Right renal cortex interstitium (tissue), 3 donors: Measurements from ENCODE around the gene FIBCD1. TPM values are rescaled to one million over a fixed set of nuclear protein-coding genes. Genes with fewer than 3 reads are reported as not detected.

ENCODE experiments used
- DNase-seq, 3 donors: peaks; one replicate each; pipeline ENCODE4 v3.0.0-alpha.2; 2013; ENCODE audit warnings: low read depth in 3 of 3, low spot score in 2 of 3
- polyA plus RNA-seq, 3 donors: library from polyadenylated mRNA; unstranded; fragments of 120-200 nt; gene quantifications; one replicate each; pipeline ENCODE4 v1.2.1, GENCODE V29; 2013; ENCODE audit not compliant: insufficient read length in 3 of 3

The FIBCD1 gene
- polyA plus RNA-seq, 3 donors: 0.08 to 0.37 (median 0.33) TPM

DNA sequence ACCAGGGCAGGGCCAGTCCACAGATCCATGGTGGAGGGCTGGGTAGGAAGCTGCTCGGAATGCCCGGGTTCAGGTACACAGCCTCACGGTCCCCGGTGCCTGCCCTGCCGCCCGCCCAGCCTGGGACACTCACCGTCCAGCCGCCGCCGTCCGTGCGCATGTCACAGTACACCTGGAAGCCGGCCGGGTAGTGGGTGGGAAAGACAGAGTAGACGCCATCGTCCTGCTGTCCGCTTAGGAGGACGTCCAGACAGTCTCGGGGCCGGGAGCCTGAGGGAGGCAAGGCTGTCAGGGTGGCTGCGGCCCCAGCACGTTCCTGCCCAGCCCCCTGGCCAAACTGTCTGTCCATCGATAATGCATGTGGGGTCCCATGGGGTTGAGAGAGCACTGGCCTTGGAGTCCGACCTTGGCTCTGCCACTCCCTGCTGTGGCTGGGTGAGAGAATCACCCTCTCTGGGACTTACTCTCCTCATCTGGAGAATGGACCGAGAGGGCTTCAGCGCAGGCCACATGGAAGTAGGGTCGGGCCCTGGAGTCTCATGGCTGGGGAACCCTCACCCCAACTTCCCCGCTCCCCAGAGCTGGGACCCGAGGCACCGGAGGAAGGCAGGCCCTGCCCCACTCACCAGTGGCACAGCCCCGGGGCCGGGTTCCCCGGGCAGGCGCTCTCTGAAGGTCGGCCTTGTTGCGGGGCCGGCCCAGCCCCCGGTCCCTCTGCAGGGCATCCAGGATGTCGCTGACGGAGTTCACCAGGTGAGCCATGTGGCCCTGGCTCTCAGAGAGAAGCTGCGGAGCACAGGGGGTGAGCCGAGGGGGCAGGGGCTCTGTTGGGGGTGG lies 15.2 kb downstream of the FIBCD1 start:
- DNase-seq: no peak

DNA sequence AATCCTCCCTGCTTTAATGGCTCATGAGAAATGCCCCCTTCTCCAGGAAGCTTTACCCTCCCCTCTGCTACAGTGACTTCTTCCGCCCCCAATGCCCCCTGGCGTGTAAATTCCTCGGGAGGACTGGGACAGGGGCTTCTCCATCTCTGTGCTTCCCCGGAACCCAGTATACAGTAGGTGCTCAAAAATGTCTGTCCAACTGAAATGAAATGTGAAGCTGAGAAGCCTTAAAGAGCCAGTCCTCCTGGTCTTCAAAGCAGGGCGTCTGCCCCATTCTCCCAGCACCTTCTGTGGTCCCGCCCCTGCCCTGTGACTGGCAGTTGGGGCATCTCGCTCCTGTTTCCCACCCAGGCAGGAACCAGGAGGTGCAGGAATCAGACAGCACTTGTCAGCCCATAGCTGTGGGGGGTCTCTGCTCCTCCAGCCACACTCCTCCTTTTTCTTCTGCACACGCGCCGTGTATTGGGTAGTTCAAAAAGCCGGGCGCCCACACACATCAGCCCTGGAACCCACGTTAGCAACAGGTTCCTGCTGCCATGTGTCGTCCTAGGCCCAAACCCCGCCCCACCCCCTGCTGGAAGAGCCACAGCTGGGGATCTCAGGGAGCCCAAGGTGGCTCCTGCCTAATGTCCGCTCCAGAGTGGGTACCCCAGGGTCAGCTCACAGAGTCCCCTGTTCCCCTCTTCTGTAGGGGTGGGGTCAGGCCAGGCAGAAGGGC lies 16.0 kb downstream of the FIBCD1 start:
- DNase-seq: no peak

DNA sequence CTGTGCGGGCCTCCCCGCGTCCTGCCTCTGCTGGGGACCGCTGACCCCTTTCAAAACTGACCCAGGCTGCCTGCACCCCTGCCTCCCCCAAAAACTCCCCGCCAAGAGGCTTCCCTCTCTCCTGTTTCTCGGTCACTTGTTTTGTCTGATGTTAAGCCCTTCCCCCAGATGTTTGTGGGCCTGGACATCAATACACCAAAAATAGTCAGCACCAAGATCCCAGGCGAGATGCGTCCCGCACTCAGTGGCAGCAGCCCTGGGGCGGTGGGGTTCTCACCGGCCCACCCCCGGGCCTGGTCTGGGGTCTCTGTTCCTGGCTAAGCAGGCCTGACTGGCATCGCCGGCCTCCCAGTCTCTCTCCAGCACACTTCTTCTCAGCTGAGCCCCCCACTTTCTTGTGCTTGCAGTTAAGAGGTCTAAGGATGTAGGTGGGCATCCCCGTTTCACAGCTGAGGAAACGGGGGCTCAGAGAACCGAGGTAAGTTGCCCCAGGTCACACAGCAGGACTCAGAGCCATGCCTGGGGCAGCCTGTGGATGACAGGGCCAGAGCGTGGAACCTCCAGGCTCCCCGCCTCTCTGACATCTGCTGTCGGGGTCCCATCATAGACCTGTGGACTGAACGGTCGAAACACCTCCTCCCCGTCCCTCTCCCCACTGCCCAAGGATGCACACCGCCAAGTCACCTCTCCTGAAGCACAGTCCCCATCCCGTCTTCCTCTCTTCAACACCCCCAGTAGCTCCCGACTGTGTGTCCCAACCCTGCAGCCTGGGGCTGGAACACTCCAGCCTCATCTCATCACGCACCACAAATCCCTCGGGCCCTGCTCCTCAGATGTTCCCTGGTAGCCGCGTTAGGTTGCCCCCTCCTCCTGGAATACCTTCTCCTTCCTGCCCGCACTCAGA lies 16.8 kb downstream of the FIBCD1 start:
- no peak for DNase-seq

DNA sequence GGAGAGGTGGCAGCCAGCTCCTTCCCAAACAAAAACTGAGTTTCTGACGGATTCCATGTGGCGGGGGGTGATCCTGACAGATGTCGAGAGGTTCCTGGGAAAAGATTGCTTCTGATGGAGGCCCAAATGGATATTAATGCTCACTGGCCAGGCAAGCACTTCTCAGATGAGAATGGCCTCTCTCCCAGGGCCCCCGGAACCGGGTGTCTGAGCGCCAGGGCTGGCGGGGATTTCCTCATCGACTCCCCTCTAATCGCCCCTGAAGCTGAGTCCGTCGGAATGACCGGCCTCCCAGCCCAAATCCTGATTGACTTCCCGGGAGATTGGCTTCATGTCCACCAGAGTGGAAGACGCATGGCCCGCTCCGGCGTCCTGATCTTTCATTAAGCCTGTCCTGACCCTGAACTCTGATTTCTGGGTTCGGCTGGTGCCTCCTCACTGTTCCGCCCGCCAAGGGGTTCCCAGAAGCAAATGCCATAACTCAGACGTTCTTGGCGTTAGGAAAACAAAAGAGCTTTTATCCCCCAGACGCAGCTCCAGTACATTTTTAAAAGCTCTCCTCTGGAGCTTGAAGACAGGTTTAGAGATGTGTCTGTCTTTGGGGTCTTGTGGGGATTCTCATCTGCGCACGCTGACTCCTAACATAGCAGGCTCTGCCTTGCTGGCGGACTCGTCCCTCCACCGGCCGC lies 17.6 kb downstream of the FIBCD1 start:
- DNase-seq: no peak

DNA sequence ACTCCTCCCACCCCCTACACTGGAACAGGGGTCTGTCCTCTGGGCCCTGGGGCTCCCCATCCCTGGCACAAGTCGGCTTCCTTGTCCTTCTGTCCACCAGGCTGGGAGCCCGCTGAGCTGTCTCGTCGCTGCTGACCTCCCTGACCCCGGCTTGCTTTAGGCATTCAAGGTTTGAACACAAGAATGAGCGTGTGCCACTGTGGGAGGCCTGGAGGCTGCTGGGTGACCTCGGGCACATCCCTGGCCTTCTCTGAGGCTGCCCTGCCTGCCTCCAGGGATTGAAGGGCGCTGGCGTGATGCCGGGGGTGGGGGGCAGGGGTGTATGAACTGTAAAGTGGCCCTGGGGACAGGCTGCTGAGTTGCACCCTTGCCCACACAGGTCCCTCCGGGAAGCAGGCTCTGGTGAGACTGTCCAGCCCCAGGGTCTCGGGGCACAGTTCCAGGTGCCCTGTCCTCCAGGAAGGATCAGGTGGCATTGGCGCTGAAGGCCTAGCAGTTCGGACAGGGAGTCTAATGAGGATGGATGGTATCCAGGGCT lies 18.2 kb downstream of the FIBCD1 start:
- DNase-seq: no peak

DNA sequence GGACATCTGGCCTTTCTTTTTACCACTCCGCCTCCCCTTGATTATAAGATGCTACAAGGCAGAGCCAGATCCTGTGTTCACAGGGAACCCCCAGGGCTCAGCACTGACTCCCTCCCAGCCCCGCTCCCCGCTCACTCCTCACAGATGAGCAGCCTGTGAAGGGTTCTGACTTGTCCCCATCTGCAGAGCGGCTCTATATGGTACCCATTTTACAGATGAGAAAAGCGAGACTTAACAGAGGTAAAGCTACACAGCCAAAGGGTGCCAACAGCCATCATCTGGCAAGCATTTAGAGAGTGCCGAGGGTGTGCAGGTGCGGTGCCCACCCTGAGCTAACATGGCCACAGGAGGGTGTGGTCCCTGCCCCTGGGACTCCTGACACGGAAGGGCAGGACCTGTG lies 18.8 kb downstream of the FIBCD1 start:
- DNase-seq: no peak

DNA sequence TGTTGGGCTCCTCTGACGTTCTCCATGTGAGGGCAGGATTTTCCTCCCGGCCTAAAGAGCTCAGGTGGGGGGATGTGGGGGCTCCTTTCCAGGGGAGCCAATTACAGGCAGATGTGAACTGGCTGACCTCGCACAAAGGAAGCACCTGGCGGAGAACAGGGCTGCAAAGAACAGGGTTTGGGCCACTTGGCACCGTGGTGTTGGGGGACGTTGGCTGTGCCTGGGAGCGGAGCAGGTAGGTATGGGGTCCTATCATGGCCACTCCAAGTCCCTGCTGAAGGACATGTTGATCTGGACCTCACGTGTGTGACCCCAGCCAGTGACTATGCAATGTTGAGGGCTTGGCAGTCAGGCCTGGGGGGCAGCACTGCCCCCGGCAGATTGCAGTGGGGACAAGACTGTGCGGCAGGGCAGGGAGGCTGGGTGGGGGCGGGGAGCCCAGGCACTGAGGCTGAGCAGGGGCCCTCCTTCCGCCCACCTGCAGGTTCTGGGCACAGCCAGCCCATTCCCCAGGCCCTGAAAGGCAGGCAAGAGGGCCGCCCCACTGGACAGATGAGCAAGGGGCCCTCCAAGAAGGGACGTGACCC lies 19.4 kb downstream of the FIBCD1 start:
- no peak for DNase-seq

DNA sequence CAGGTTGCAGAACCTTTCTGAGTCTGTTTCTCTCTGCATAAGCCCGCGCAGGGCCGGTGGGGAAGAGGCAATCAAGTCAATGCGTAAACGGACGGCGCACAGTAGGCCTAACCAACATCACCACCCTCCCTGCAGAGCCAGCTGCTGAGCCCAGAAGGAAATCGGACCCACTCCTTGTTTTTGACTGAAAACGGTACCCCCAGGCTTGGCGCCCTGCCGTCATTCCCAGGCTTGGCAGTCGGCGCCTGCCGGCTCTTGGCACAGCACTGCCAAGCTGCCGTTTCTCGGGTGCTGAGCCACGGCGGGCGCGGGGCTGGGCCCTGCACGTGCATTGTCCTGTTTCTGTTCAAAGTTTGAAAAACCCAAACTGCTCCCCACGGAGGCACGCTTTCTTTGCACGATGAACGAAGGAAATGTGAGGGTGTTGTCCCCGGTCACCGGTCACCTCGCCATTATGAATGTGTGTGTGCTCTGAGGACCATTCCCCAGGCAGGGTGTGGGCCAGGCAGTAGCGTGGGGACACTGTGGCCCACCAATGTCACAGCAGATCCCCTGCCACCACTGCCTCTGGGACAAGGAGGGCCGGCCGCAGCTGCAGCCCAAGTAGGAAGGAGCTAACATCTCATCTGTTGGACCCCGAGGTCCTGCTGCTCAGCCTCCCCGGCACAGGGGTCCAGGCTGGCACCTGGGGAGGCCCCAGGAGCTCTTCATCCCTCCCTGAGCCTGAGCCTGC lies 20.1 kb downstream of the FIBCD1 start:
- no peak for DNase-seq

DNA sequence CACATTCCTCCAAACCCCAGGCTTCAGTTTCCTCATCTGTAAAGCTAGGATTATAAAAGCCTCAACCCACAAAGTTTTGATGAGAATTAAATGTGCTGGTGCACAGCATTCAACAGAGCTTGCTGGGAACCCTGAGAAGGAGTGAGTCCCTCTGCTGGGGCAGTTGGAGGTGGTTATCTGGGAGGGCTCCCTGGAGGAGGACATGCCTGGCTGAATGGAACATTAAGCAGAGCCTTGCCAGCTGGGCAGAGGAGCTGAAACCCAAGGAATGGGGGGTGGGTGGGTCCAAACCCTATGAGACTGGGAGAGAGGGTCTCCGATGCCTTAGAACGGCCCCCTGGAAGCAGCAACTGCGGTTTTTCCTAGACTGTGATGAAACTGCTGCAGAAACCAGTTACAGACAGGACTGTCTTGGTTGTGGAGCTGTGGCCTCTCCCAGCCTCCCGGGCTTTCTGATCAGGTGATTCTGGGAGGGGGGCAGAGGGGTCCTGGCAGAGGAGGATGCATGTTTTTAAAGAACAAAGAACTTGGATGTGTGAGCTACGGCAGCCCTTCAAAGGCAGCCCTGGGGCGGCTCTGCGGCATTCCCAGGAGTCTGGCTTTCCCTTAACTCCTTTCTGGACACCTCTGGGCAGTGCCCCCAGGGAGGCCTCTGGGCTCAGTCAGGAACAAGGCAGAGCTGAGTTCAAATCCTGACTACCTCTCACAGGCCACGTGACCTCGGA lies 20.8 kb downstream of the FIBCD1 start:
- no peak for DNase-seq

DNA sequence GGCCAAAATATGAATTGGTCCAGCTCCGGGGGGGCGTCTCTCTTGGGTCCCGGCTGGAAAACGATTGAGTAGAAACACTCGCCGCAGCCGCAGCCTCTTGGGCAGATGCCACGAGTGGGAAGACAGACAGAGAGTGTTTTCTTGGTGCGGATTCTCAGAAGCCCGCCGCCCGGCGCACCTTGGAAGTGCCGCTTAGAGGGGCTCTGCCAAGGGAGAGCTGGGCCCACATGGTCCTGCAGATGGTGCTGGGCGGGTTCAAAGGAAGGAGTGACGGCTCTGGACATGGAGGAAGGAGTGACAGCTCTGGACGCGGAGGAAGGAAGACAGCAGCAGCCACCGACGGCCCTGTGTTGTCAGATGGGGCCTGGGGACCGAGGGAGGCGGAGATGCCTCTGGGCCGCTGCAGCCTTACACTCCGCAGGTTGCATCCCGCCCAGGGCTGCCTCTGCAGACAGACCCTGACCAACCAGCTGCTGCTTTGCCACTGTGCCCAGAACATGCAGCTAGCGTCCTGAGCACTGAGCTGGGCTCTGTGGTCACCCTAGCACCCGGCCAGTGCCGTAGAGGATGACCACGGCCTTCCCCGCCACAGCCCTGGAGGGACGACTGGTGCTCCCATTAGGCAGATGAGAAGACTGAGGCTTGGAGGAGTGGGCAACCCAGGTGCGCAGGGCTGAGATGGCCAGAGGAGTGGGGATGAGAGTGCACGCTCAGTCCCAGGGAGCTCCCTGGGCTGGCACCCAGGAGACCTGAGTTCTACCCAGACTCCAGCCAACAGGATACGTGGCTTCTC lies 21.7 kb downstream of the FIBCD1 start:
- no peak for DNase-seq

DNA sequence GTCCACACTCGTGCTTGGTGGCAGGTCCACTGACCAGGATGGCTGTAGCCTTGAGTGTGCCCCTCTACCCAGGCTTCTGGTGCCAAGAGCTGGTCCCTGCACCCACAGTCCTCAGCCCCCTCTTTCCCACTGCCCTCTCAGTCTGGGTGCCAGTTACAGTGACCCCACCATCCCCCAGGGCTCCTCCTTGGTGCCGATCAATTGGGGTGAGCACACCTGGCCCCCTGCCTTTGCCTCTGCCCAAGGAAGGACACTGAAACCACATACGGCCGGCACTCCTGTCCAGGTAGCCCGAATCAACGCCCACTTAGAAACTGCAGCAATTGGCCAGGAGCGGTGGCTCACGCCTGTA lies 24.0 kb downstream of the FIBCD1 start:
- DNase-seq: no peak

DNA sequence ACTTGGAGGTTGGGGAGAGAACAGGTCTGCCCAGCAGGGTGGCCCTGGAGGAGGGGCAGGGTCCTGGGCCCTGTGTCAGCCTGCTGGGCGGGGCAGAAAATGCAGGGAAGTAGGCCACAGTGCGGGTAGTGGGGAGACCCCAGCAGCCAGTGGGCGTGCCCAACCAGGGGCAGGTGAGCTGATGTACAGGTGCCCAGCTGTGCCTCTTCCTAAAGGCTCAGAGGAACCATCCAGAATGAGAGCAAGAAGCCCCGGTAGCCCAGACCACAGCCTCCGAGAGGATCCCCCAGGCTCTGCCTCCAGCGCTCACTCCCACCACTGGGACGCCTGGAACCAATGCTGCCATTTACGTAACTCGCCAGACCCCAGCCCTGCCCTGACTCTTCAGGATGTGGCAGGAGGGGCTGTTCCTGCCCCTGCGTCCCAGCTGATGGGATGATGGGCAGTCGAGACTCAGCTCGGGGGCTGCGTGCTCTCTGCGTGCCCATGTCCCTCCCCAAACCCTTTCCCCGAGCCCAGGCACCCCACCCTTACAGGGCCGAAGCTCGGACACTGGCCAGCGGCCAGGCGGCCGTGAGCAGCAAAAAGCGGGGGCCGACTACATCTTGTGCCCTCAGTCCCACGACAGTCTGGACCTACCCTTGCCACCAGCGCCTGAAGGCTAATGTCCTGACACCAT lies 24.5 kb downstream of the FIBCD1 start:
- no peak for DNase-seq

DNA sequence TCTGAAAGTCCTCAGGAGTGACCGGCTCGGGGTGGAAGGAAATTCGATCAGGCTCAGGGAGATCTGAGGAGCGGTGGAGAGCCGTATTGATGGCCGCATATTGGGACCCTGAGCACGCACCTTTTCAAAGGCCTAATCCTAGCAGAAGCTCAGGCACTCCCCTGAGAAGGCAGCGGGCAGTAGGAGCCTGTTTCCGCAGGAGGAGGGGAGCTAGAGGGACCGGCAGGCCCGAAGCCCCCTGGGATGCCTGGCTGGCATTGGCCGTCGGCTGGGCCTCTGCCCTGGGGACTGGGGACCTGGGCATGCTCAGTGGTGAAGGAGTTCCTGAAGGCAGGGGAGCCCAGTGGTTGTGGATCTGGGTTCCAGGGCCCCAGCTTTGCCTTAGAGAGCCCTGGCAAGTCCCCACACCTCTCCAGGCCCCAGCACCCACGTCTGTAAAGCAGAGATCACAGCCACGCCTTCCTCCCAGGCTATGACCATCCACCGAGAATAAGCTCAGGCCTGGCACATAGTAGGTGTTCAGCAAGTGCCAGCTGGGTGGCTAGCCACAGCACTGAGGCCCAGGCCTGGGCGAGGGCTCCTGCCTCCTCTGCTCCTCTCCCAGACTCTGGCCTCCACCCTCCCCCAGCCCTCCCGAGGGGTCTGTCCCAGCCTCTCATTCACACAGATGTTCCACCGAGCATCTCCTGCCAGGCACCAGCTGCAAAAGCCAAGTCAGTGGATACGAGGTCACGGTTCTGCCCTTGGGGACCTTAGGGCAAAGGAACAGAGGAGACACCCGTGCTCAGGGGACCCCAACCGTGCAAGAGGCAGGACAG lies 25.2 kb downstream of the FIBCD1 start:
- DNase-seq: no peak

DNA sequence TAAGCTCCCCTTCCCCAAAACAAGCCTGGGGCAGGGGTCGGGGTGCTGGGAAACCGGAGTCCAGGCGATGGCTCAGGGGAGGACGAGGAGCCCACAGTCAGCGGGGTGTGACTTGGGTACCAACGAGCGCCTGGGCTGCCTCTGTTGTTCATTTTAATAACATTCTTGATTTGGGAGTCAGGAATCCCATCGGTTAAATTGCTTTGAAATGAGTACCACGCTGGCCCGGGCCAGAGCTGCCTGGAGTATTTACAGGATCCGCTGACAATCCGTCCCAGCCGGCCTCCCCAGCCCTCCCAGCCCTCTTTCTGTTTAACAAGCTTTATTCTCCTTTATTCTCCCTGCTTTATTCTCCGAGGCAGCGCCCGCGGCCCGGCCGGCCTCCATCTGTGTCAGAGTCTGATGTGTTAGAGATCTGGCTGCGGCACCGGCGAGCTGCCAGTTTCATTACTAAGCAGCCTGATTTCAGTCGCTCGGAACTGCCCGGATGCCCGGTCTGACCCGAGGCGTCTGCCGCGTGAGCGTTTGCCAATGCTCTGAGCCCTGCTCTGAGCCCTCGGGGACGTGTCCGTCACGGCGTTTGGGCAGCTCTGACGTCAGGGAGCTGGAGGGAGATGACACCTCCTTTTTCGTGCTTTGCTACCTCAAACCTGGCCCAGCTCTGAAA lies 26.0 kb downstream of the FIBCD1 start:
- peak in 1 of 3 donors; percentile 67 for DNase-seq

DNA sequence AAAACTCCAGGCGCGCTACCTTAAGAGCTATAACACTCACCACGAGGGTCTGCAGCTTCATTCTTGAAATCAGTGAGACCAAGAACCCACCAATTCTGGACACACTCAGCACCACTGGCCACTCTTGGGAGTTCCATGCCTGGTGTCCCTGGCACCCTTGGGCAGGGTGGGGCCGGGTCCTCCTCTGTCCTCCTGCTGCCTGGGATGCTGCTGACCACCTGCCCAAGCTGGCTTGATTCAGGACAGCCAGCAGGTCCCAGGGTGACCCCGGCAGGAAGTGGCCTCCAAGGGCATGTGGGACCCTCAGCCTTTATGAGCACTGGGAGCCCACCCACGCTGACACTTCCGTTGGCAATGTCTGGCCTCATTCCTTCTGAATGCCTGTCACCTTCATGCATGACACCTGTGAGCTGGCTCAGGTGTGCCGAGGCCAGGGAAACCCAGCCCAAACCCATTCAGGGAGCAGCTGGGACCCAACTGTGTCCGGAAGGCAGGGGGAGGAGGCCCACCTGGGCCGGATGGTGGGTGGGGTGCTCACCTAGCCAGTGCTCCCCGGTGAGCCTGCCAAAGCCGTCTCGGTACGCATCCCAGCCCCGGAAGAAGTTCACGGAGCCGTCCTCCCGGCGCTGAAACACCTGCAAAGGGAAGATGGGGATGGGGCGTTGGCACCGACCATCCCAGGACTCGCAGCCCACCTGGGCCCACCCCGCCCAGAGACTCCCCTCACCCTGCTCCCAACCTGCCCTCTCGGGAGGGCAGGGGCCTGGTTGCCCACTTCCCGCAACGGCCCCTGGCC lies 27.6 kb downstream of the FIBCD1 start:
- no peak for DNase-seq
